Gastroesophageal sphincter (tissue), 4 donors: ENCODE measurements around the gene VENTX. TPM values are rescaled to one million over a fixed set of nuclear protein-coding genes. Genes with fewer than 3 reads are reported as not detected.
A peak's percentile ranks its signal among the peaks of the same experiment; 100 is the strongest.

Source experiments
- ATAC-seq: fragments of 150-250 bp; one replicate; pipeline ENCODE4 v1.9.1; 2016; ENCODE audit warnings: mild to moderate bottlenecking, moderate library complexity
- H3K27ac ChIP-seq, 4 donors: fragments of 200-600 bp; sonication (generic) in 3 of 4; 1 replicate in 3 of 4; 2 replicates in 1 of 4; pipeline ENCODE4 v1.5.1; 2016 to 2019
- H3K27me3 ChIP-seq: fragments of 200-600 bp; sonication (generic); one replicate; pipeline ENCODE4 v1.5.1; 2019
- H3K36me3 ChIP-seq, 2 donors: fragments of 200-600 bp; sonication (generic); one replicate each; pipeline ENCODE4 v1.5.1; 2019; ENCODE audit warnings: control low read depth in 1 of 2
- H3K4me1 ChIP-seq, 3 donors: fragments of 200-600 bp; sonication (generic); 1 replicate in 2 of 3; 2 replicates in 1 of 3; pipeline ENCODE4 v1.5.1; 2016 to 2019; ENCODE audit warnings: control low read depth in 2 of 3
- H3K4me3 ChIP-seq, 2 donors: fragments of 200-600 bp; sonication (generic); one replicate each; pipeline ENCODE4 v1.5.1; 2019; ENCODE audit warnings: mild to moderate bottlenecking in 1 of 2, moderate library complexity in 1 of 2
- H3K9me3 ChIP-seq, 3 donors: fragments of 200-600 bp; sonication (generic); one replicate each; pipeline ENCODE4 v1.5.1; 2017 to 2019; ENCODE audit warnings: control low read depth in 2 of 3
- EP300 ChIP-seq: sonication (generic); formaldehyde crosslinking; IDR thresholded peaks from one replicate; pipeline ENCODE4 v1.6.1; 2017; ENCODE audit warnings: antibody characterized with exemption, mild to moderate bottlenecking
- POLR2A ChIP-seq, 2 donors: fragments of 450-650 bp; IDR thresholded peaks; one replicate each; pipeline ENCODE4 v1.6.1; 2017; ENCODE audit warnings: antibody characterized with exemption in 2 of 2, mild to moderate bottlenecking in 2 of 2, moderate library complexity in 1 of 2
- POLR2AphosphoS5 ChIP-seq: sonication (generic); formaldehyde crosslinking; IDR thresholded peaks from one replicate; pipeline ENCODE4 v1.6.1; 2017; ENCODE audit warnings: antibody characterized with exemption
- WGBS, 2 donors: methylation state at CpG; one replicate each; pipeline ENCODE4 v1.1.5; 2018; ENCODE audit warnings: low coverage in 1 of 2; 5-methylcytosine and 5-hydroxymethylcytosine counted together
- total RNA-seq, 4 donors: library from RNA; depleted of rRNA; stranded (reverse); fragments of >200 nt; gene quantifications; one replicate each; pipeline ENCODE4 v1.1.0, GENCODE V29; 2016
- TF ChIP-seq, protein P1 (sequence below), 4 experiments: fragments of 200-600 bp in 2 of 4; fragments of 450-650 bp in 2 of 4; sonication (generic) in 1 of 4; IDR thresholded peaks; one replicate each; pipeline ENCODE4 v1.5.1; 2017 to 2019; ENCODE audit warnings: antibody characterized with exemption in 4 of 4, mild to moderate bottlenecking in 2 of 4, moderate library complexity in 2 of 4

VENTX gene
- total RNA-seq, 4 donors from 2014 or later, result 0.66 to 2.3 (median 1.4) TPM

DNA sequence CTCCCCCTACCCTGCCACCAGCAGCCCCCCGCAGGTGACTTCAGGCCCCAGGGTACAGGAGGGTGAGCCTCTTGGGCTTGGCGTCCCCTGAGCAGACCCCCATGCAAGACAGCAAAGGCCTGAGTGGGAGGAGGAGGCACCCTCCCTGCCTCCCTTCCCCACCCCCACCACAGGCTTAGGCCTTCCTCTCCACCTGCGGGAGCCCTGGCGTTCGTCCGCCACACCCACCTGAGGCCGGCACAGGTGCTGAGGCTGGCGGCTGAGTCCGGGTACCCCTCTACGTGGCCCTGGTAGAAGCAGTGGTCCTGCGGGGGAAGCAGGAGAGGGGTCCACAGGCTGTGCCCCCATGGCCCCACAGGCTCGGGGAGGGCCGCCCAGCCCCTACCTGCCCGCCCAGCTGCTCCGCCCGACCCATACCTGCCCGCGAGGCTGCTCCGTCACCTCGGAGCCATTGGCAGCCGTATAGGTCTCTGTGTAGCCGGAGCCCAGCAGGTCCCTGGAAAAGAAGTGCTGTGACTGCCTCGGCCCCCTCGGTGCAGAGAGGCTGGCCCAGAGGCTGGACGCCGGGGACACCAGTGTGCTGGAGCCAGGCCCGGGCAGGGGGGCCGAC, 36.0 kb downstream of the VENTX start:
- Histone ChIP-seq H3K9me3 (no peaks in the 10 kb centered on the region), H3K4me3 (no peak overlapping the region), H3K36me3 (peaks cover 0 to 41% of the 10 kb centered on the region in 2 donors), H3K4me1 (peaks cover 0 to 26% (median 6%) of the 10 kb centered on the region in 3 donors), H3K27ac (no peak overlapping the region), H3K27me3 (peaks cover 34% of the 10 kb centered on the region)
- WGBS, 2 donors, result no CpG with 5 or more reads among the region's 28 CpGs
- ATAC-seq, result no peak
- TF ChIP-seq POLR2A (IDR thresholded peaks at IDR 0.05) (no peak), EP300 (no peak), POLR2AphosphoS5 (no peak)
- TF ChIP-seq, protein P1, sequence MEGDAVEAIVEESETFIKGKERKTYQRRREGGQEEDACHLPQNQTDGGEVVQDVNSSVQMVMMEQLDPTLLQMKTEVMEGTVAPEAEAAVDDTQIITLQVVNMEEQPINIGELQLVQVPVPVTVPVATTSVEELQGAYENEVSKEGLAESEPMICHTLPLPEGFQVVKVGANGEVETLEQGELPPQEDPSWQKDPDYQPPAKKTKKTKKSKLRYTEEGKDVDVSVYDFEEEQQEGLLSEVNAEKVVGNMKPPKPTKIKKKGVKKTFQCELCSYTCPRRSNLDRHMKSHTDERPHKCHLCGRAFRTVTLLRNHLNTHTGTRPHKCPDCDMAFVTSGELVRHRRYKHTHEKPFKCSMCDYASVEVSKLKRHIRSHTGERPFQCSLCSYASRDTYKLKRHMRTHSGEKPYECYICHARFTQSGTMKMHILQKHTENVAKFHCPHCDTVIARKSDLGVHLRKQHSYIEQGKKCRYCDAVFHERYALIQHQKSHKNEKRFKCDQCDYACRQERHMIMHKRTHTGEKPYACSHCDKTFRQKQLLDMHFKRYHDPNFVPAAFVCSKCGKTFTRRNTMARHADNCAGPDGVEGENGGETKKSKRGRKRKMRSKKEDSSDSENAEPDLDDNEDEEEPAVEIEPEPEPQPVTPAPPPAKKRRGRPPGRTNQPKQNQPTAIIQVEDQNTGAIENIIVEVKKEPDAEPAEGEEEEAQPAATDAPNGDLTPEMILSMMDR (IDR thresholded peaks at IDR 0.05), result no peak

- H3K4me1 ChIP-seq, result peaks cover 0 to 26% (median 6%) of the 10 kb centered on the region in 3 donors
- WGBS, 2 donors, result no CpG with 5 or more reads among the region's 26 CpGs
- no peak overlapping the region for H3K4me3 ChIP-seq
- H3K27ac ChIP-seq, result no peak overlapping the region
- TF ChIP-seq EP300, result no peak
- TF ChIP-seq, protein P1 (IDR thresholded peaks at IDR 0.05), result no peak
- no peak for TF ChIP-seq POLR2A (IDR thresholded peaks at IDR 0.05)
- TF ChIP-seq POLR2AphosphoS5, result no peak
- peaks cover 34% of the 10 kb centered on the region for H3K27me3 ChIP-seq
- H3K36me3 ChIP-seq, result peaks cover 0 to 41% of the 10 kb centered on the region in 2 donors
- no peaks in the 10 kb centered on the region for H3K9me3 ChIP-seq
- ATAC-seq, result no peak
Measured at GRCh38 chr10:133274751-133275683, 37.4 kb downstream of the VENTX start.

DNA sequence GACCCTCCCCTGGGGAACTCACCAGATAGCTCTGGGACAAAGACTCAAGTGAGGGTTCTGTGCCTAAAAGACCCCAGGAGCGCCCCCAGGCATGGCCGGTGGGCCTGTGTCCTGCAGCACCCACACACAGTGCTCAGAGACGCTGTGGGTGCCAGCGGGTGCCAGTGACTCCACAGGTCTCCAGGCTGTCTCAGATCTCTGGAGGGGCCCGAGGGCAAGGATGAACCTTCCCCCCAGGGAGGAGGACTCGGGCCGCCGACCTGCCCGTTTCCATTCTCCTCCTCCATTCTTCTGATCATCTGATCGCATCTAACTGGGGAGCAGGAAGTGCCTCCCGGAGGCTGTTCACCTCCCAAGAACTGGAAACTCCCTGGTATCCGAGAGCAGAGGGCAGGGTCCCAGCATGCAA, 38.0 kb downstream of the VENTX start:
- Histone ChIP-seq H3K27me3 (peaks cover 34% of the 10 kb centered on the region), H3K9me3 (no peaks in the 10 kb centered on the region), H3K4me1 (peaks cover 0 to 26% (median 6%) of the 10 kb centered on the region in 3 donors), H3K4me3 (no peak overlapping the region), H3K27ac (no peak overlapping the region), H3K36me3 (peaks cover 0 to 41% of the 10 kb centered on the region in 2 donors)
- no peak for TF ChIP-seq EP300
- TF ChIP-seq, protein P1 (IDR thresholded peaks at IDR 0.05), result no peak
- no CpG with 5 or more reads among the region's 12 CpGs for WGBS, 2 donors
- no peak for ATAC-seq

DNA sequence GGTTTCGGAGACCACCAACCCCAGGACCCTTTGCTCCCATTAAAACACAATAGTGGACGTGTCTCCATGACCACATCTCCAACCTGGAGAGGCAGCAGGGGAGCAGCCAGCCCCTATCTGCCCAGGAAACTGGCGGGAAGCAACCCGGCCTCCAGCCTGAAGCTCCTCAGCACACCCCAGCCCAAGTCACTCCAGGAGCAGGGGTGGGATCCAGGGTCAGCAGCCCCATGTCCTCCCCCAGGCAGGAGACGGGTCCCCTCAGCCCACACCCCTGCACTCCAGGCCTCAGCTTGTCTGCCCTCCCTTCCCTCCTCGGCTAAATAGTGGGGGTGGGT, 38.4 kb downstream of the VENTX start:
- Histone ChIP-seq H3K27ac (no peak overlapping the region), H3K9me3 (no peaks in the 10 kb centered on the region), H3K27me3 (peaks cover 34% of the 10 kb centered on the region), H3K36me3 (peaks cover 0 to 41% of the 10 kb centered on the region in 2 donors), H3K4me1 (peaks cover 0 to 26% (median 6%) of the 10 kb centered on the region in 3 donors), H3K4me3 (peak overlapping the region in 1 of 2 donors; percentile 32)
- no peak for ATAC-seq
- no peak for TF ChIP-seq POLR2AphosphoS5
- TF ChIP-seq EP300, result no peak
- TF ChIP-seq, protein P1 (IDR thresholded peaks at IDR 0.05), result no peak
- no peak for TF ChIP-seq POLR2A (IDR thresholded peaks at IDR 0.05)
- WGBS, 2 donors, result no CpG with 5 or more reads among the region's 6 CpGs
